Fibroblast of skin of scalp (primary cell): Measurements from ENCODE around the gene TEX36.
"Not testable (repeated sequence)": the region's sequence is repeated elsewhere in the genome, so short reads cannot be mapped to it uniquely, and the experiment has no call there.

ENCODE experiments used
- DNase-seq: peaks from one replicate; pipeline ENCODE4 v3.0.0-alpha.2; 2013

TEX36 gene

GRCh38 chr10:125629758-125630376 is 53.1 kb downstream of the TEX36 start:
- peak; percentile 47 for DNase-seq

- DNase-seq, result no peak
Measured at GRCh38 chr10:125628104-125629049, 54.6 kb downstream of the TEX36 start.

GRCh38 chr10:125627646-125628045 is 55.3 kb downstream of the TEX36 start:
- no peak for DNase-seq

- no peak for DNase-seq
Measured at GRCh38 chr10:125626671-125627070, 56.3 kb downstream of the TEX36 start.

- DNase-seq, result no peak
Measured at GRCh38 chr10:125625586-125625985, 57.4 kb downstream of the TEX36 start.

- DNase-seq, result no peak
Measured at GRCh38 chr10:125624800-125625199, 58.2 kb downstream of the TEX36 start.

- DNase-seq, result no peak
Measured at GRCh38 chr10:125621052-125621451, 61.9 kb downstream of the TEX36 start.

GRCh38 chr10:125620401-125620800 is 62.6 kb downstream of the TEX36 start:
- DNase-seq, result no peak

GRCh38 chr10:125613062-125613461 is 69.9 kb downstream of the TEX36 start:
- not testable (repeated sequence) for DNase-seq

GRCh38 chr10:125611756-125612155 is 71.2 kb downstream of the TEX36 start:
- DNase-seq, result no peak

- no peak for DNase-seq
Measured at GRCh38 chr10:125611216-125611615, 71.7 kb downstream of the TEX36 start.

GRCh38 chr10:125609859-125610258 is 73.1 kb downstream of the TEX36 start:
- no peak for DNase-seq

GRCh38 chr10:125608474-125608873 is 74.5 kb downstream of the TEX36 start:
- DNase-seq, result no peak

- DNase-seq, result no peak
Measured at GRCh38 chr10:125607689-125608290, 75.2 kb downstream of the TEX36 start.

GRCh38 chr10:125606414-125607010 is 76.5 kb downstream of the TEX36 start:
- no peak for DNase-seq
